WTC11 (cell line): ENCODE measurements around the gene FMO5. TPM values are rescaled to one million over a fixed set of nuclear protein-coding genes. Genes with fewer than 3 reads are reported as not detected.

Experiments
- ATAC-seq: fragments of 200-7000 bp; cut with Tn5 transposase; 2 replicates; pipeline ENCODE4 v1.10.0; 2021; ENCODE audit warnings: mild to moderate bottlenecking, moderate library complexity
- CTCF ChIA-PET: fragments of 300-600 bp; sonication (Branson Sonifier 250); formaldehyde crosslinking; loops from one replicate; lab custom pipeline; 2021; ENCODE audit warnings: antibody characterized with exemption; lab: Charles Lee
- POLR2A ChIA-PET: fragments of 350-600 bp; sonication (Branson Sonifier 250); formaldehyde crosslinking; loops from one replicate; lab custom pipeline; 2021; ENCODE audit warnings: antibody characterized with exemption; lab: Charles Lee
- DNase-seq: peaks from one replicate; pipeline ENCODE4 v3.0.0; 2021; ENCODE audit warnings: low spot score
- H3K27ac Mint-ChIP-seq: 2 replicates; pipeline ENCODE4 v1.8.0; 2021; ENCODE audit warnings: mixed read lengths
- H3K27me3 Mint-ChIP-seq: 2 replicates; pipeline ENCODE4 v1.8.0; 2021; ENCODE audit warnings: low read depth, mild to moderate bottlenecking, moderate library complexity, mixed read lengths
- H3K36me3 Mint-ChIP-seq: 2 replicates; pipeline ENCODE4 v1.8.0; 2021; ENCODE audit warnings: mixed read lengths
- H3K4me1 Mint-ChIP-seq: 2 replicates; pipeline ENCODE4 v1.8.0; 2022; ENCODE audit warnings: mixed read lengths
- H3K4me3 Mint-ChIP-seq: 2 replicates; pipeline ENCODE4 v1.8.0; 2021; ENCODE audit warnings: mild to moderate bottlenecking, moderate library complexity, mixed read lengths
- H3K9me3 Mint-ChIP-seq: 2 replicates; pipeline ENCODE4 v1.8.0; 2021; ENCODE audit warnings: mixed read lengths
- ATF1 ChIP-seq: sonication (generic); formaldehyde crosslinking; IDR thresholded peaks from 2 replicates; pipeline ENCODE4 v1.8.1; 2023; ENCODE audit warnings: mild to moderate bottlenecking, moderate library complexity, missing genetic modification reagents
- CBFB ChIP-seq: sonication (generic); formaldehyde crosslinking; IDR thresholded peaks from 2 replicates; pipeline ENCODE4 v1.8.1; 2022; ENCODE audit warnings: mild to moderate bottlenecking, low read depth, missing genetic modification reagents
- CDX4 ChIP-seq: fragments of 250-450 bp; sonication (Bioruptor Pico); IDR thresholded peaks from 2 replicates; pipeline ENCODE4 v1.9.0; 2021; ENCODE audit warnings: moderate library complexity, mild to moderate bottlenecking, inconsistent platforms, borderline replicate concordance
- CTCF ChIP-seq: fragments of 200-600 bp; IDR thresholded peaks from 2 replicates; pipeline ENCODE4 v1.8.0; 2022; ENCODE audit warnings: antibody characterized with exemption
- ESRRA ChIP-seq: sonication (generic); formaldehyde crosslinking; IDR thresholded peaks from 2 replicates; pipeline ENCODE4 v1.8.1; 2022; ENCODE audit warnings: mild to moderate bottlenecking, missing genetic modification reagents, borderline replicate concordance
- FOXP4 ChIP-seq: sonication (generic); formaldehyde crosslinking; IDR thresholded peaks from 2 replicates; pipeline ENCODE4 v1.8.0; 2022; ENCODE audit warnings: mild to moderate bottlenecking, missing genetic modification reagents
- GRHL2 ChIP-seq: fragments of 250-450 bp; sonication (Bioruptor Pico); IDR thresholded peaks from 2 replicates; pipeline ENCODE4 v1.8.0; 2022; ENCODE audit warnings: mild to moderate bottlenecking, moderate library complexity; ENCODE audit not compliant: insufficient replicate concordance, severe bottlenecking
- HMGXB4 ChIP-seq: sonication (generic); formaldehyde crosslinking; IDR thresholded peaks from 2 replicates; pipeline ENCODE4 v1.8.1; 2023; ENCODE audit warnings: mild to moderate bottlenecking, moderate library complexity, missing genetic modification reagents
- JUN ChIP-seq: sonication (generic); formaldehyde crosslinking; IDR thresholded peaks from 2 replicates; pipeline ENCODE4 v1.8.0; 2023; ENCODE audit warnings: mild to moderate bottlenecking, missing genetic modification reagents
- NFE2L1 ChIP-seq: sonication (generic); formaldehyde crosslinking; IDR thresholded peaks from 2 replicates; pipeline ENCODE4 v1.8.1; 2023; ENCODE audit warnings: missing genetic modification reagents
- NR3C1 ChIP-seq: sonication (generic); formaldehyde crosslinking; conservative IDR thresholded peaks from 2 replicates; pipeline ENCODE4 v1.8.1; 2023; ENCODE audit warnings: low read depth, mild to moderate bottlenecking, missing genetic modification reagents
- PREB ChIP-seq: sonication (generic); formaldehyde crosslinking; IDR thresholded peaks from 2 replicates; pipeline ENCODE4 v1.8.1; 2022; ENCODE audit warnings: mild to moderate bottlenecking, missing genetic modification reagents, moderate library complexity, borderline replicate concordance
- RELA ChIP-seq: sonication (generic); formaldehyde crosslinking; IDR thresholded peaks from 2 replicates; pipeline ENCODE4 v1.8.1; 2022; ENCODE audit warnings: missing genetic modification reagents, mild to moderate bottlenecking, borderline replicate concordance
- RORB ChIP-seq: fragments of 250-450 bp; sonication (Bioruptor Pico); IDR thresholded peaks from 2 replicates; pipeline ENCODE4 v1.9.0; 2021; ENCODE audit warnings: mild to moderate bottlenecking
- SMAD4 ChIP-seq: sonication (generic); formaldehyde crosslinking; IDR thresholded peaks from 2 replicates; pipeline ENCODE4 v1.8.0; 2022; ENCODE audit warnings: mild to moderate bottlenecking, missing genetic modification reagents
- SP1 ChIP-seq: sonication (generic); formaldehyde crosslinking; conservative IDR thresholded peaks from 2 replicates; pipeline ENCODE4 v1.8.1; 2022; ENCODE audit warnings: missing genetic modification reagents
- TP53 ChIP-seq: sonication (generic); formaldehyde crosslinking; IDR thresholded peaks from 2 replicates; pipeline ENCODE4 v1.8.1; 2023; ENCODE audit warnings: mild to moderate bottlenecking, missing genetic modification reagents
- ZNF138 ChIP-seq: sonication (generic); formaldehyde crosslinking; conservative IDR thresholded peaks from 2 replicates; pipeline ENCODE4 v1.8.1; 2022; ENCODE audit warnings: mild to moderate bottlenecking, moderate library complexity, missing genetic modification reagents
- ZNF423 ChIP-seq: fragments of 250-450 bp; sonication (Bioruptor Pico); IDR thresholded peaks from 2 replicates; pipeline ENCODE4 v2.1.2; 2022; ENCODE audit warnings: mild to moderate bottlenecking, moderate library complexity
- ZNF425 ChIP-seq: fragments of 250-450 bp; sonication (Bioruptor Pico); conservative IDR thresholded peaks from 2 replicates; pipeline ENCODE4 v1.9.0; 2021; ENCODE audit warnings: mild to moderate bottlenecking
- total RNA-seq: library from RNA; stranded (reverse); gene quantifications from 3 replicates; pipeline ENCODE4 v1.2.3, GENCODE V29; 2021

The FMO5 gene
- total RNA-seq, 1 experiment from 2014 or later: 3.3 TPM

GRCh38 chr1:147167365-147167764, 57.8 kb downstream of the FMO5 start (continued):
- TF ChIP-seq CTCF (no peak), CDX4 (CRISPR knock-in tag) (no peak), NFE2L1 (CRISPR knock-in tag) (no peak)
- TF ChIP-seq, all 79 proteins: peak for 0

GRCh38 chr1:147163019-147163418, 62.1 kb downstream of the FMO5 start:
- Mint-ChIP-seq H3K9me3 (no peaks in the 10 kb centered on the region), H3K4me3 (no peak overlapping the region), H3K36me3 (peaks cover 70% of the 10 kb centered on the region), H3K27ac (no peak overlapping the region)
- CTCF ChIA-PET: no interaction called here
- no peak for DNase-seq
- POLR2A ChIA-PET: no interaction called here
- TF ChIP-seq NR3C1 (no peak), ZNF425 (CRISPR knock-in tag) (no peak), CBFB (CRISPR knock-in tag) (no peak), GRHL2 (CRISPR knock-in tag) (no peak), ATF1 (CRISPR knock-in tag) (no peak), ZNF138 (CRISPR knock-in tag) (no peak), ZNF423 (no peak), CDX4 (CRISPR knock-in tag) (no peak), PREB (CRISPR knock-in tag) (no peak), SP1 (no peak), TP53 (no peak), JUN (no peak)
- TF ChIP-seq, all 79 proteins: peak for 0
- ATAC-seq: no peak
- no peaks in the 10 kb centered on the region; the same call in 1 of the 2 replicates for H3K4me1 Mint-ChIP-seq
- H3K27me3 Mint-ChIP-seq: no peaks in the 10 kb centered on the region

GRCh38 chr1:147162093-147162492, 63.0 kb downstream of the FMO5 start:
- CTCF ChIA-PET: interaction anchor here (1.3 kb wide), 1 partner anchor 81 kb away, joined by 7 read pairs; the partner anchor contains the start of gene CHD1L
- peaks cover 75% of the 10 kb centered on the region for H3K36me3 Mint-ChIP-seq

More at GRCh38 chr1:147162093-147162492, 63.0 kb downstream of the FMO5 start:
- H3K4me1 Mint-ChIP-seq: no peaks in the 10 kb centered on the region
- DNase-seq: no peak
- H3K27me3 Mint-ChIP-seq: no peaks in the 10 kb centered on the region
- POLR2A ChIA-PET: interaction anchor here (0.6 to 1.2 kb wide), 3 partner anchors 40 to 78 kb away, joined by 3 read pairs; no protein-coding TSS in a partner anchor
- TF ChIP-seq ESRRA (CRISPR knock-in tag) (no peak), RORB (CRISPR knock-in tag) (no peak), SMAD4 (no peak), FOXP4 (CRISPR knock-in tag) (no peak), HMGXB4 (no peak), RELA (CRISPR knock-in tag) (no peak)
- no peak overlapping the region for H3K27ac Mint-ChIP-seq
- no peak overlapping the region for H3K4me3 Mint-ChIP-seq
- no peaks in the 10 kb centered on the region for H3K9me3 Mint-ChIP-seq
- ATAC-seq: no peak
